HG02943 (cell line): ENCODE measurements around the gene ENTPD1.

Experiments used
- ATAC-seq: cut with Tn5 transposase; IDR thresholded peaks from one replicate; pipeline ENCODE4 v1.9.1; 2021; ENCODE audit warnings: mild to moderate bottlenecking, low read depth, moderate library complexity; ENCODE audit not compliant: unreplicated experiment

The ENTPD1 gene

DNA sequence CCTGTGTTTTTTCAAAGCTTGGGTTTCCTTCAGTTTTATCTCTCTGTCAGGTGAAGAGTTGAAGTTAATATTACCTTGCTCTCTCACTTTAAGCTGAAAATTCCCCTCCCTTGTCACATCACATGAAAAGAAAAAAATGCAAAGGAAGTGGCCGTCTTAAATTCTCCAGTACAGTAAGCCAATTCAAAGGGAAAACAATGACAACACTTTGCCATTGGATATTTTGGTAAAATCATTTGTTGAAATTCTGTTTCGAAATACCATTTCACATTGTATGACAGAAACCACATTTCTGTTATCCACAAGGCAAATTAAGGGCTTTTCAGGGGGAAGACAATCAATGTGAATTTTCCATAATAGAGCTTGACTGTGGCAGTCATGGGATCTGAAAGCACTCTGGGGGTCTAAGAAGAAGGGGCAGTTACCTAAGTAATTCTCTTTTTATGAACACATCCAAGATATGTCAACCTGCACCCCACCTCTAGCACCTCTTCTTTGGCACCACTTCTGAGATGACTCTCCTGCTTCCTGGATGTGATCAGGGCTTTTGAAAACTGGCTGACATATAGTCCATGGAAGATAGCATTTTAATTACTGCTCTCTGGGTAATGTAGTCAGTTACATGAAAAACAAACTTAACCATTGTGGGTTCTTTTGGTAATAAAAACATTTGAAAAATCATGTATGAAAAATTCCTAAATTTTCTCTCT is 63.8 kb downstream of the ENTPD1 start:
- ATAC-seq: no peak

DNA sequence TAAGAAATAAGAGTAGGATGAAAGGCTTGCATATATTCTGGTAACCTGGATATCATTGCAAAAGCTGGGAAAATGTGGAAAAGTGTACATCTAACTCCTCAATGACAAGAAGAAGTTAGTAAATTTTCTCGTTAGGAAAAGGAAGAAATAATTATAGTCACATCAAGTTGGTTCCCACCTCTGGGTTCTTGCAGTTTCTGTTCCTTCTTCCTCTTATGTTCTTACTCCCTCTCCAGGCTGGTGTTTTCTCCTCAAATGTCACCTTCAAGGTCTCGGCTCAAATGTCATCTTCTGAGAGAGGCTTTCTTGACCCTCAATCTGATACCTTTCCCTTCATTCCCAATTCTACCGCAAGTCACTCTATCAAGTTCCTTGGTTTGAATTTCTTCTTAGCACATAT is 64.4 kb downstream of the ENTPD1 start:
- no peak for ATAC-seq

DNA sequence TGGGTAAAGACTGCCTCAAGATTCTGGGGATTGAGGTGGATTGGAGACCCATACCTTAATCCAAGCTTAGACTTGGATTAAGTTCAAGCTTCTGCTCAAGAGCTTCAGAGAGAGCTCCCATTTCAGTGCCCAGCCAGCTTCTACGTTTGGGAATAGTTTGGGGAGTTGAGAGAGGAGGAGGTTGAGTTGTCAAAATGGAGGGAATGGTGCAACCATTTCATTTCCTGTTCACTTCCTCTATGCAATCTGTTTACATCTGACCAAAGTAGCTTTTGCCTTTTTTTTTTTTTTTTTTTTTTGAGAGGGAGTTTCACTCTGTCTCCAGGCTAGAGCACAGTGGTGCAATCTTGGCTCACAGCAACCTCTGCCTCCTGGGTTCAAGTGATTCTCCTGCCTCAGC is 65.8 kb downstream of the ENTPD1 start:
- no peak for ATAC-seq

- no peak for ATAC-seq
Measured at GRCh38 chr10:95830044-95830443, 74.1 kb downstream of the ENTPD1 start.

DNA sequence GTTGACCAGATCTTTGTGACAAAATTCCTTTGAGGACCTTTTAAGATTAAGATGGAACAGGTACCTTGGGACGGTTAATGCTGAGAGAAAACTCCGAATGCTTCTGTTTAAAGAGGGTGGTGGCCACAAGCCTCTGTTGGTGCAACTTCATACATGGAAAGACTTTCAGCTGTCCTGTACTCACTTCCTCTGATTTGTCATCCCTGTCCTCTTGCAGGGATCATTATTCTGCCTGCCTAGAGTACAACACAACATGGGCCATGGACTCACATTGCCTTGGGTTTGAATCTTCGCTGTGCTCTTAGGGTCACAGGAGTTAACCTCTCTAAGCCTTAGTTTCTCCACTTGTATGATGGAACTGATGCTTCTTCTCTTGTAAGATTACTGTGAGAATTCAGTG is 75.1 kb downstream of the ENTPD1 start:
- no peak for ATAC-seq

DNA sequence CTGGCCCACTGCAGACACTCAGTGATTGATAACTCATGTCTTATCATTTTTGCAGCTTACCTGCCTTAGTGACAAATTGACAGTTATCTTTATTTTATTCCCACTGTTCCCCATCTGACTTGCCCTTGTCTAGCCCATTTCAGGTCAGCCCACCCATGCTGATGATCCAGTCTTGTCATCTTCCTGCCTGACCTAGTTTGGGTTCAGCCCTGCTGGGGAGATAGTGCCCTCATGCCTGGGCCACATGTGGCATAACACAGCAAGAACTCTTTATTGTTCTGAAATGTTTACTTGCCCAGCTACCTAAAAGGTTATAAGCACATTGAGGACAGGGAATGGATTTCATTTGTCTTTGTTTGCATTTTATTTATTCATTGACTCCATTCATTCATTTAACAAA is 75.6 kb downstream of the ENTPD1 start:
- no peak for ATAC-seq

- ATAC-seq: peak; percentile 88
Measured at GRCh38 chr10:95832216-95833041, 76.5 kb downstream of the ENTPD1 start.

GRCh38 chr10:95833042-95833610 is 77.2 kb downstream of the ENTPD1 start:
- ATAC-seq: no peak

DNA sequence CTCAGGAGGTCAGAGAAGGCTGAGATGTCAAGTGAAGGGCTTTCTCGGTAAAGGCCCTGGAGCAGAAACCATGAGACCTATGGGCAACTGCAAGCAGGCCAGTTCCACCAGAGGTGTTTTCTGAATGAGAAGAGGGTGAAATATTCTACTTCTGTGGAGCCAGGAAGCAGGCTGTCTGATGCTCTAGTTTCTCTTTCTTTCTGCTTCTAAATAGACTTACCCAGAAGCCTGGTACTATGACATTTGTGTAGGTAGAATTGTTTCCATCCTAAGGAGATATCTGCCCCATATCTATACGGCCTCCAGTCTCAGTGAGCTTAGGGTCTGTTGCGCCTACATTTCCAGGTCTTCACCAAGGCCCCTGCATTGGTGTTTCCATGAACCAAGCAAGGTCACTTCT is 78.4 kb downstream of the ENTPD1 start:
- no peak for ATAC-seq

DNA sequence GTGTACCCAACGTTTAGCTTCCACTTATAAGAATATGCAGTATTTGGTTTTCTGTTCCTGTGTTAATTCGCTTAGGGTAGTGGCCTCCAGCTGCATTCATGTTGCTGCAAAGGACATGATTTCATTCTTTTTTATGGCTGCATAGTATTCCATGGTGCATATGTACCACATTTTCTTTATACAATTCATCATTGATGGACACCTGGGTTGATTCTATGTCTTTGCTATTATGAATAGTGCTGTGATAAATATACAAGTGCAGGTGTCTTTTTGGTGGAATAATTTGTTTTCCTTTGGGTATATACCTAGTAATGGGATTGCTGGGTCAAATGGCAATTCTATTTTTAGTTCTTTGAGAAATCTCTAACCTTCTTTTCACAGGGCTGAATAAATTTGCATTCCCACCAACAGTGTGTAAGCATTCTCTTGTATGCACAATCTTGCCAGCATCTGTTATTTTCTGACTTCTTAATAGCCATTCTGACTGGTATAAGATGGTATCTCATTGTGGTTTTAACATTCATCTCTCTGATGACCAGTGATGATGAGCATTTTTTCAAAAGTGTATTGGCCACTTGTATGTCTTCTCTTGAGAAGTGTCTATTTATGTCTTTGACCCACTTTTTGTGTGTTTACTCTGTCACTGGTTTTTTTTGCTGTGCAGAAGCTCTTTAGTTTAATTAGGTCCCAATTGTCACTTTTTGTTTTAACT is 79.3 kb downstream of the ENTPD1 start:
- no peak for ATAC-seq

DNA sequence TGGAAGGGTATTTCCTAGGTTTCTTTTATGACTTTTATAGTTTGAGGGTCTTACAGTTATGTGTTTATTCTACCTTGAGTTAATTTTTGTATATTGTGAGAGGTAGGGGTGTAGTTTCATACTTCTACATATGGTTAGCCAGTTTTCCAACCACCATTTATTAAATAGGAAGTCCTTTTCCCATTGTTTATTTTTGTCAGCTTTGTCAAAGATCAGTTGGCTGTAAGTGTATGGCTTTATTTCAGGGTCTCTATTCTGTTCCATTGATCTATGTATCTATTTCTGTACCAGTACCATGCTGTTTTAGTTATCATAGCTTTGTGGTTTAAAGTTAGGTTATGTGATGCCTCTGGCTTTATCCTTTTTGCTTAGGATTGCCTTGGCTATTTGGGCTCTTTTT is 79.9 kb downstream of the ENTPD1 start:
- ATAC-seq: no peak

- no peak for ATAC-seq
Measured at GRCh38 chr10:95836610-95837355, 80.8 kb downstream of the ENTPD1 start.

- no peak for ATAC-seq
Measured at GRCh38 chr10:95837356-95837776, 81.4 kb downstream of the ENTPD1 start.

- no peak for ATAC-seq
Measured at GRCh38 chr10:95837783-95838182, 81.8 kb downstream of the ENTPD1 start.

DNA sequence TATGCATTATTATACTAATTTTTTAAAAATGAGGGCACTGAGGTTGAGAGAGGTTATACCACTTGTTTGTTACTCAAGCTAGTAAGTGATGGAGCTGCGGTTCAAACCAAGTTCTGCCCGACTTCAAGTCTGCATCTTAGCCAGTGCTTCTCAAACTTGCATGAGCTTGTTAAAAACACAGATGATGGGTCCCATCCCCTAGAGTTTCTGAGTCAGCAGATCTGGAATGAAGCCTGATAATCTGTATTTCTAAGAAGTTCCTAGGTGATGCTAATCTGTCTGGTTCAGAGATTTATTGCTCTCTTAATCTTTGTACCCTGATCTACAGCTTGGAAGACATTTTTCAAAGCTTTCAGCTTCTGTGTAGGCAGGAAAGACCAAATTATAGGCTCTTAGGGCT is 84.2 kb downstream of the ENTPD1 start:
- ATAC-seq: no peak

DNA sequence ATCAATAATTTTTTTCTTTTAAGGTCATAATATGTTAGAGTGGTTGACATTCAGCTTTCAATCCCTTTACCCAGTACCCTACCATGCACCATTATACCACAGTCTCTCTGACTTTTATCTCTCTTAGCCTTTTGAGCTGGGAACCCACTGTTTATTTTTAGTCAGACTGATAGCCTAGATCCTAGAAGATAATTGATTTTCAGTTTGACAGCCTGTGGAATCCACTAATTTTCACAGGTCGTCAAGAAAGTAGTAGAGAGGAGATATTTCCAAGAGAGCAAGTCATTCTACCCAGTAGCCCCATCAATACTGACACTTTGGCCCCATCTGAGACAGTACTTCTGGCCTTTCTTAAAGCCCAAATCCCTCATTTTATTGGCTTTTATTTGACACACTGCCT is 84.7 kb downstream of the ENTPD1 start:
- ATAC-seq: no peak

DNA sequence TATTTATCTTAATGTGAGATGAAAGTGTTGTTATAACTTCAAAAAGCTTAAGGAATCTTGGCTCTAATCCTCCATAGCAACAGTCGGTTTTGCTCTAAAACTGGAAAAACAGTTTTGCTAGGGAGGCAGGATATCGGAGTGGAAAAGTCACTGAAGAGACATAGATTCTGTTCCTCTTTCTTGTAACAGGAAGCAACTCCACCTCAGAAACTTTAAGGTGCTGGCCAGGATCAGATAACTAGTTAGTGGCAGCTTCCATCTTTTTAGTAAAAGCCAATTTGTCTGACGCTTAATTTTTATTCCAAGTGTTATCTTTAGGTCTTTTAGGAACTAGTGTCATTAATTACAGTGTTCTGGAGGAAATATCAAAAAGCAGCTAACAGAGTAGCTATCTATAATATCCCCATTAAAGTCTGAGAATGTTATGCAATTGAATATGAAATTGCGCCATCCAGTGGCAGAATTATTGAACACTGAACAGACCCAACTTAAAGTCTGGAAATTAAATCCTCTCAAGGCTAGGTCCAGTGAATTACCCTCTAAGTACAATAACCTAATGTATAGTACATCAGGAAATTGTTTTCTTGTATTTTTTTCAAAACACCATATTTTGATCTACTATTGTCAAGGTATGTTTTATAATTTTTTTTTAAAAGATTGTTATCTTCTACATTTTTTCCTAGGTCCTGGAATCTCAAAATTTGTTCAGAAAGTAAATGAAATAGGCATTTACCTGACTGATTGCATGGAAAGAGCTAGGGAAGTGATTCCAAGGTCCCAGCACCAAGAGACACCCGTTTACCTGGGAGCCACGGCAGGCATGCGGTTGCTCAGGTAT is 85.9 kb downstream of the ENTPD1 start:
- ATAC-seq: no peak

- ATAC-seq: no peak
Measured at GRCh38 chr10:95845411-95845810, 89.4 kb downstream of the ENTPD1 start.

DNA sequence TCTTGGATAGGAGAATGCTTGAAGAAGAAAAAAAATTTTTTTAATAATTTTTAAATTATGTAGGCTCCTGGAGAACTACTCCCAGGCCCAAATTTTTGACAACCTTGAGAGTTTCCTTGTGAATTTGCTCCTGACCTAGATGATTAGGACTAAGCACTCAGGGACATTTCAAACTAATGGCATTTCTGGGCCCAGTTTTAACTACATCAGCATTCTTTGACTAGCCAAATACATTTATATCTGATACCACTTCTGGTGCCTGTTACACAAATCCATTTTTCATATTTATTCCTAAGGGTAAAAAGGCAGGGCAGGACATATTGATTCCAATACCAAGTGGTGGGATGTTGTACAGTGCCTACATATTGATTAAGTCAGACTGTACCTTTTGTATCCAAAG is 91.0 kb downstream of the ENTPD1 start:
- no peak for ATAC-seq
